Panc1 (cell line): Measurements from ENCODE around the gene OTUD7B. TPM values are rescaled to one million over a fixed set of nuclear protein-coding genes. Genes with fewer than 3 reads are reported as not detected.

Experiments used
- ATAC-seq: fragments of 200-7000 bp; cut with Tn5 transposase; 2 replicates; pipeline ENCODE4 v1.9.1; 2020; ENCODE audit warnings: mild to moderate bottlenecking, moderate library complexity
- Bru-seq: library from RNA; stranded (reverse); fragments of 400-500 nt; gene quantifications from one replicate; lab custom pipeline; 2021; lab: Mats Ljungman, UMichigan
- BruChase-seq, 2 experiments: library from RNA; stranded (reverse); fragments of 400-500 nt; gene quantifications; one replicate each; lab custom pipeline; 2021; lab: Mats Ljungman, UMichigan
- BruUV-seq: library from RNA; stranded (reverse); fragments of 400-500 nt; replicated peaks from 2 replicates; lab custom pipeline; 2021; lab: Mats Ljungman, UMichigan
- CTCF ChIA-PET: fragments of 300-600 bp; sonication (Branson Sonifier 250); formaldehyde crosslinking; loops from one replicate; lab custom pipeline; 2022; ENCODE audit warnings: antibody characterized with exemption; lab: Charles Lee
- POLR2A ChIA-PET: fragments of 300-600 bp; sonication (Branson Sonifier 250); formaldehyde crosslinking; loops from one replicate; lab custom pipeline; 2022; ENCODE audit warnings: antibody characterized with exemption; lab: Charles Lee
- DNase-seq: peaks from one replicate; pipeline ENCODE4 v3.0.0-alpha.2; 2010; ENCODE audit warnings: low read depth, low spot score
- H3K27ac ChIP-seq: 2 replicates; pipeline ENCODE4 v1.5.1; 2011; ENCODE audit warnings: mild to moderate bottlenecking, low read length, inconsistent platforms
- H3K27me3 ChIP-seq: fragments of 200-500 bp; sonication (Bioruptor generic); 2 replicates; pipeline ENCODE4 v1.6.0; 2014; ENCODE audit warnings: low read length, inconsistent platforms; ENCODE audit not compliant: control insufficient read depth, insufficient read depth
- H3K36me3 ChIP-seq: fragments of 200-500 bp; sonication (Bioruptor generic); 2 replicates; pipeline ENCODE4 v1.5.1; 2014; ENCODE audit warnings: inconsistent platforms, mild to moderate bottlenecking, low read length, moderate library complexity; ENCODE audit not compliant: control insufficient read depth, insufficient read depth
- H3K4me1 ChIP-seq: 2 replicates; pipeline ENCODE4 v1.5.1; 2011; ENCODE audit warnings: inconsistent platforms, mild to moderate bottlenecking, low read length, moderate library complexity; ENCODE audit not compliant: control insufficient read depth, insufficient read depth
- H3K4me3 ChIP-seq, 2 experiments: 2 replicates each; pipeline ENCODE4 v1.5.1; 2011 to 2012; ENCODE audit warnings: low read depth in 2 of 2, low read length in 2 of 2, mild to moderate bottlenecking in 2 of 2, inconsistent platforms in 1 of 2, moderate library complexity in 1 of 2
- H3K9me3 ChIP-seq: fragments of 200-500 bp; sonication (Bioruptor generic); 2 replicates; pipeline ENCODE4 v1.5.1; 2014; ENCODE audit warnings: low read depth, mild to moderate bottlenecking, inconsistent platforms, low read length, moderate library complexity; ENCODE audit not compliant: control insufficient read depth, insufficient read depth
- CTCF ChIP-seq: fragments of 450-650 bp; IDR thresholded peaks from 2 replicates; pipeline ENCODE4 v1.5.1; 2017; ENCODE audit warnings: mild to moderate bottlenecking
- POLR2AphosphoS5 ChIP-seq: IDR thresholded peaks from 2 replicates; pipeline ENCODE4 v1.6.1; 2012; ENCODE audit warnings: mild to moderate bottlenecking, low read depth, low read length, moderate library complexity
- REST ChIP-seq, 2 experiments: IDR thresholded peaks; 2 replicates each; pipeline ENCODE4 v1.6.1; 2011 to 2012; ENCODE audit warnings: low read depth in 2 of 2, control low read depth in 1 of 2, low read length in 1 of 2, mild to moderate bottlenecking in 1 of 2, moderate library complexity in 1 of 2; ENCODE audit not compliant: insufficient read depth in 1 of 2
- SIN3A ChIP-seq: IDR thresholded peaks from 2 replicates; pipeline ENCODE4 v1.6.1; 2012; ENCODE audit warnings: low read depth, mild to moderate bottlenecking, low read length, moderate library complexity, borderline replicate concordance; ENCODE audit not compliant: insufficient read depth
- TCF7L2 ChIP-seq: IDR thresholded peaks from 2 replicates; pipeline ENCODE4 v1.6.1; 2011; ENCODE audit warnings: mild to moderate bottlenecking, low read depth, low read length, inconsistent platforms
- in situ Hi-C: cut with HindIII; loops from 2 replicates; pipeline ENCODE4 v1.10.0; 2016; ENCODE audit warnings: low sequenced_read_pairs, low pct_unique_long_range_greater_than_20kb
- intact Hi-C: fragments of 100-400 bp; cut with micrococcal nuclease; formaldehyde crosslinking; loops from one replicate; pipeline ENCODE4 v1.10.0; 2022; ENCODE audit not compliant: unreplicated experiment
- long read RNA-seq: library from polyadenylated mRNA; unstranded; transcript quantifications from one replicate; pipeline ENCODE4 v2.0.0, GENCODE V29; 2021; ENCODE audit not compliant: unreplicated experiment
- polyA plus RNA-seq: library from polyadenylated mRNA; unstranded; fragments of >200 nt; gene quantifications from one replicate; pipeline ENCODE4 v1.2.1, GENCODE V29; 2012; ENCODE audit warnings: missing spikeins; ENCODE audit not compliant: insufficient read length
- total RNA-seq: library from RNA; stranded (reverse); gene quantifications from one replicate; pipeline ENCODE4 v1.2.1, GENCODE V29; 2021; ENCODE audit not compliant: unreplicated experiment

OTUD7B gene
- total RNA-seq (24.1 TPM), Bru-seq, nascent RNA (percentile 84 among the genes with signal in this experiment), BruChase-seq, experiment 1, labeled RNA remaining after a 2-hour chase (percentile 89 among the genes with signal in this experiment), BruChase-seq, experiment 2, labeled RNA remaining after a 6-hour chase (percentile 84 among the genes with signal in this experiment)
- polyA plus RNA-seq: 11.0 TPM
- long read RNA-seq, full-length matches to known transcripts: 1 of 14 reads
- long read RNA-seq, partial matches to known transcripts: 0 of 14 reads
- long read RNA-seq, other reads (novel, unspliced or antisense): 13 of 14 reads

GRCh38 chr1:150010393-150011115 is at the start of gene OTUD7B:
OTUD7B (minus strand) TSS chr1:150010726; CDS start chr1:149977510, 33,216 bp downstream.
- POLR2A ChIA-PET: interaction anchor here (0.6 to 0.8 kb wide), 3 partner anchors 42 to 569 kb away, joined by 3 to 11 read pairs (median 5); partner anchors contain the start of gene MCL1
- ATAC-seq (peak; percentile 93), DNase-seq (peak; percentile 17)
- TF ChIP-seq CTCF (no peak), POLR2AphosphoS5 (peak; percentile 93), REST (IDR thresholded peaks at IDR 0.05; ENCODE audit: insufficient read depth in 1 of 2, low read depth in 2 of 2, low read length in 1 of 2) (no peak), SIN3A (peak; percentile 87; the same call in 1 of the 2 replicates), TCF7L2 (0 out of 2 replicates have a peak, but pooled peaks have one; percentile 25)
- H3K4me3 ChIP-seq: peak within 1 kb of the TSS; percentile 99
- in situ Hi-C loops: no loop called here
- peaks cover 6% of the 10 kb centered on the region; the same call in 1 of the 2 replicates for H3K36me3 ChIP-seq
- no peaks in the 10 kb centered on the region for H3K9me3 ChIP-seq
- CTCF ChIA-PET: no interaction called here
- no TSS peak for BruUV-seq
- no peaks in the 10 kb centered on the region for H3K27me3 ChIP-seq
- intact Hi-C loops: no loop called here
- H3K27ac ChIP-seq: peak within 1 kb of the TSS; percentile 97
- H3K4me1 ChIP-seq: peaks cover 28% of the 10 kb centered on the region

DNA sequence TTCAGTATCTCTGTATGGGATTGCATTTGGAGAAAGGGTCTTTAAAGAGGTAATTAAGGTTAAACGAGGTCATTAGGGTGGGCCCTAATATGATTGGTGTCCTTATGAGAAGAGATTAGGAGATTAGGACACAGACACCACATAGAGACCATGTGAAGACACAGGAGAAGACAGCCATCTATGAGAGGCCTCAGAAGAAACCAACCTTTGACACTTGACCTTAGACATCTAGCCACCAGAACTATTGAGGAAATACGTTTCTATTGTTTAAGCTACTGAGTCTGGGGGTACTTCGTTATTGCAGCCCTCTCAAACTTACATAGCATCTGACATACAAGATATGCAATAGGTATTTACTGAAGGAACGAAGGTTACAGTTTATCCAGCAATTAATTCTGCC is 49.7 kb upstream of the OTUD7B start:
- intact Hi-C loops (loop anchor here (10.0 kb wide), 1 partner anchor 165 kb away; the partner anchor contains the start of gene BOLA1), in situ Hi-C loops (no loop called here)
- no peak for ATAC-seq
- POLR2A ChIA-PET: no interaction called here
- no peak for DNase-seq
- H3K4me3 ChIP-seq: no peak overlapping the region
- TF ChIP-seq REST (IDR thresholded peaks at IDR 0.05; ENCODE audit: insufficient read depth in 1 of 2, low read depth in 2 of 2, low read length in 1 of 2) (no peak), TCF7L2 (no peak), CTCF (no peak), POLR2AphosphoS5 (no peak), SIN3A (no peak)
- CTCF ChIA-PET: no interaction called here
- no peaks in the 10 kb centered on the region for H3K36me3 ChIP-seq
- H3K27ac ChIP-seq: no peak overlapping the region
- H3K4me1 ChIP-seq: peaks cover 8% of the 10 kb centered on the region; the same call in 1 of the 2 replicates
- no peaks in the 10 kb centered on the region for H3K9me3 ChIP-seq
- BruUV-seq: no TSS peak
- no peaks in the 10 kb centered on the region for H3K27me3 ChIP-seq
